ENCODE data around the gene ATP10B.

ATP10B gene

DNA sequence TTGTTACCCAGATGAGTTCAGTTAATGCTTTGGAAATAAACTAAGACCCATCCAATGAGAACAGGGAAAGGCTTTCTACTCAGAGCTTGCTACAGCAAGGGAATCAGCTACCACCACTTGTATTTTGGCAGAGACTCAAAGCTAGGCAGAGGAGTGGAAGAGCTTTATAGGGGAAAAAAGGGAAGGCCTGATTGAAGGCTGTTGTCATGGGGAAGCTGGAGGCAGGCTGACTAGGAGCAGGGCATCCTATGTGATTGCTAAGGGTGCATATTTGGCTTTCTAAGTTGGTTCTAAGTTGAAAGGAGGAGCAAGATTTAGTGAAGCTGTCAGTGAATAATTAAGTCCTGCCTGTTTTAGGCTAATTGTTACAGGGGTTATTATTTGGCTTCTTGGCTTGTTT, 314.9 kb downstream of the ATP10B start:
- no peak overlapping the region for H3K4me2 ChIP-seq (ENCODE audit: low read depth, low read length, poor library complexity, severe bottlenecking)
- no peak overlapping the region for H2AFZ ChIP-seq (ENCODE audit: low read depth, low read length, severe bottlenecking)
- H3K4me3 ChIP-seq (ENCODE audit: insufficient read depth, low read length, poor library complexity, severe bottlenecking) = no peak overlapping the region
- H3K27me3 ChIP-seq (ENCODE audit: low read length) = no peaks in the 10 kb centered on the region
- no peak overlapping the region for H3K27ac ChIP-seq (ENCODE audit: low read depth, low read length)
- no peaks in the 10 kb centered on the region for H3K36me3 ChIP-seq (ENCODE audit: low read length)
- no peaks in the 10 kb centered on the region for H4K20me1 ChIP-seq (ENCODE audit: low read depth, low read length)
- H3K9me2 ChIP-seq (replicated peaks; ENCODE audit: insufficient read depth, low read length) = no peaks in the 10 kb centered on the region
- no peaks in the 10 kb centered on the region for H3K9me3 ChIP-seq (ENCODE audit: insufficient read depth, low read length)
- no peak overlapping the region for H3K9ac ChIP-seq (ENCODE audit: low read length)
- H3K79me2 ChIP-seq (ENCODE audit: insufficient read depth, low read length) = no peaks in the 10 kb centered on the region
- no peak for TF ChIP-seq EZH2phosphoT487 (conservative IDR thresholded peaks at IDR 0.05; ENCODE audit: low read length)
- TF ChIP-seq, protein P1, sequence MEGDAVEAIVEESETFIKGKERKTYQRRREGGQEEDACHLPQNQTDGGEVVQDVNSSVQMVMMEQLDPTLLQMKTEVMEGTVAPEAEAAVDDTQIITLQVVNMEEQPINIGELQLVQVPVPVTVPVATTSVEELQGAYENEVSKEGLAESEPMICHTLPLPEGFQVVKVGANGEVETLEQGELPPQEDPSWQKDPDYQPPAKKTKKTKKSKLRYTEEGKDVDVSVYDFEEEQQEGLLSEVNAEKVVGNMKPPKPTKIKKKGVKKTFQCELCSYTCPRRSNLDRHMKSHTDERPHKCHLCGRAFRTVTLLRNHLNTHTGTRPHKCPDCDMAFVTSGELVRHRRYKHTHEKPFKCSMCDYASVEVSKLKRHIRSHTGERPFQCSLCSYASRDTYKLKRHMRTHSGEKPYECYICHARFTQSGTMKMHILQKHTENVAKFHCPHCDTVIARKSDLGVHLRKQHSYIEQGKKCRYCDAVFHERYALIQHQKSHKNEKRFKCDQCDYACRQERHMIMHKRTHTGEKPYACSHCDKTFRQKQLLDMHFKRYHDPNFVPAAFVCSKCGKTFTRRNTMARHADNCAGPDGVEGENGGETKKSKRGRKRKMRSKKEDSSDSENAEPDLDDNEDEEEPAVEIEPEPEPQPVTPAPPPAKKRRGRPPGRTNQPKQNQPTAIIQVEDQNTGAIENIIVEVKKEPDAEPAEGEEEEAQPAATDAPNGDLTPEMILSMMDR (IDR thresholded peaks at IDR 0.05; ENCODE audit: insufficient read depth, low read length, poor library complexity, severe bottlenecking) = no peak
- no peaks in the 10 kb centered on the region for H3F3A ChIP-seq (ENCODE audit: insufficient read depth)

DNA sequence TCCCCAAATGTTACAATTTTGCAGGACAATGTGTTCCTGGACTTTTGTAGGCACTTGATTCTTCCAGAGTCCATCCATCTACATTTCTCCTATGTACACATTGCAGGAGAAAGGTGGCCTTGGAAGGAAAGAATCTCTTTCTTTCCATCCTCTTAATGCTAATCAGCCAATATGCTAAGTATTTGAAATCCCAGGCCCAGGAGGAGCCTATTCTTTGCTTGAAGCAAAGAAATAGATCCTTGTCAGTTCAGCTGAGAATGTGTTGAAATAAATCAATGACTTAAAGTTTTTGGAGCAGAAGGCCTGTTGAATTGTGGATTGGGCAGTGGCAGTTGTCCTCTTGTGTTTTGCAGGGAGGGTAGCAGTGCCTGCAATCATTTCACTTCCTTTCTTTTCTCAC, 317.1 kb downstream of the ATP10B start:
- no peaks in the 10 kb centered on the region for H3K36me3 ChIP-seq (ENCODE audit: low read length)
- no peaks in the 10 kb centered on the region for H3K9me3 ChIP-seq (ENCODE audit: insufficient read depth, low read length)
- no peak overlapping the region for H2AFZ ChIP-seq (ENCODE audit: low read depth, low read length, severe bottlenecking)
- H3K4me2 ChIP-seq (ENCODE audit: low read depth, low read length, poor library complexity, severe bottlenecking) = no peak overlapping the region
- no peaks in the 10 kb centered on the region for H3K79me2 ChIP-seq (ENCODE audit: insufficient read depth, low read length)
- no peak overlapping the region for H3K27ac ChIP-seq (ENCODE audit: low read depth, low read length)
- no peaks in the 10 kb centered on the region for H4K20me1 ChIP-seq (ENCODE audit: low read depth, low read length)
- no peak overlapping the region for H3K4me3 ChIP-seq (ENCODE audit: insufficient read depth, low read length, poor library complexity, severe bottlenecking)
- H3K27me3 ChIP-seq (ENCODE audit: low read length) = no peaks in the 10 kb centered on the region
- TF ChIP-seq, protein P1 (IDR thresholded peaks at IDR 0.05; ENCODE audit: insufficient read depth, low read length, poor library complexity, severe bottlenecking) = no peak
- no peak for TF ChIP-seq EZH2phosphoT487 (conservative IDR thresholded peaks at IDR 0.05; ENCODE audit: low read length)
- no peak overlapping the region for H3K9ac ChIP-seq (ENCODE audit: low read length)
- no peaks in the 10 kb centered on the region for H3K9me2 ChIP-seq (replicated peaks; ENCODE audit: insufficient read depth, low read length)
- no peaks in the 10 kb centered on the region for H3F3A ChIP-seq (ENCODE audit: insufficient read depth)

DNA sequence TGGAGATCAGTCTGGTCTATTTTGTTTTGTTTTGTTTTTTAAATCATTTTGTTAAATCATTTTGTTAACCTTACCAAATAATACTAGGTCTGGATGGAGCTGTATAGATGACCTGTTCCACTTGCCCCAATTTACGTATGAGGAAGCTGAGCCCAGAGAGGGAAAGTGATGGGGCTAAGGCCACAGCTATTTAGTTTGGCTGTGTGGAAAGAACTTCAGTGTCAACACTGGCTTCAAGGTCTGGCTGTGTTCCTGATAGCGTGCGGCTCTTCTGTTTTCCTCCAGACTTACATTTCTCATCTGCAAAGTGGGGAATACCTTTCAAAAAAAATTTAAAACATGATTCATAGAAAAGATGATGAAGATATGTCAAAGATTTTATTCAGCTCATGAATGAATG, 317.9 kb downstream of the ATP10B start:
- Histone ChIP-seq H3K79me2 (ENCODE audit: insufficient read depth, low read length) (no peaks in the 10 kb centered on the region), H3K27ac (ENCODE audit: low read depth, low read length) (no peak overlapping the region), H3K27me3 (ENCODE audit: low read length) (no peaks in the 10 kb centered on the region), H3K36me3 (ENCODE audit: low read length) (no peaks in the 10 kb centered on the region), H3K4me3 (ENCODE audit: insufficient read depth, low read length, poor library complexity, severe bottlenecking) (no peak overlapping the region), H3F3A (ENCODE audit: insufficient read depth) (no peaks in the 10 kb centered on the region), H3K9me3 (ENCODE audit: insufficient read depth, low read length) (no peaks in the 10 kb centered on the region), H3K9ac (ENCODE audit: low read length) (no peak overlapping the region), H2AFZ (ENCODE audit: low read depth, low read length, severe bottlenecking) (no peak overlapping the region), H3K4me2 (ENCODE audit: low read depth, low read length, poor library complexity, severe bottlenecking) (no peak overlapping the region), H4K20me1 (ENCODE audit: low read depth, low read length) (no peaks in the 10 kb centered on the region), H3K9me2 (replicated peaks; ENCODE audit: insufficient read depth, low read length) (no peaks in the 10 kb centered on the region)
- TF ChIP-seq, protein P1 (IDR thresholded peaks at IDR 0.05; ENCODE audit: insufficient read depth, low read length, poor library complexity, severe bottlenecking) = no peak
- no peak for TF ChIP-seq EZH2phosphoT487 (conservative IDR thresholded peaks at IDR 0.05; ENCODE audit: low read length)
